NCI-H2227 treated with DMSO at 0.1 percent for 48 hours (cell line): ENCODE results near the gene ABCA9.
"Not testable (repeated sequence)": the region's sequence is repeated elsewhere in the genome, so short reads cannot be mapped to it uniquely, and the experiment has no call there.

ENCODE experiments used
- DNase-seq: peaks from one replicate; lab custom pipeline; 2025; lab: John Stamatoyannopoulos, UW

The ABCA9 gene

DNA sequence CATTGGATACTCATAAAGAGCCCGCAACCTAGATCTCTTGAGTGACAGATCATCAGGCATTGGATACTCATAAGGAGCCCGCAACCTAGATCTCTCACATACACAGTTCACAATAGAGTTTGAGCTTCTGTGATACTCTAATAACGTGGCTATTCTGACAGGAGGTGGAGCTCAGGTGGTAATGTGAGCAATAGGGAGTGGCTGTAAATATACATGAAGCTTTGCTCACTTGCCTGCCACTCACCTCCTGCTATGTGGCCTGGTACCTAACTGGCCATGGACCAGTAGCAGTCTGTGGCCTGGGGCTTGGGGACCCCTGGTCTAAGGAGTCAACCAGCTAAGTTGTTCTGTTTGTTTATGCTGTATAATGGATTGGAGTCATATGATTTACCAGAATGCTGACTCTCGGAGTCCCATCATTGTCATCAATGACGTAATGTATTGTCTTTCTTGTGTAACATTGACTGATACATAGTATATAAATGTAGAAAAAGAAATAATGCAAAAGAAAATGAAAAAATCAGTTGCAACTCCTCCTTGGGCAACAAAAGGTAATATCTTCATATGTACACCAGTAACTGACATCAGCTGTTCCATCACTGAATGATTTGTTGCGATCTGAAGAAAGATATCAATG lies 17.5 kb downstream of the ABCA9 start:
- no peak for DNase-seq

DNA sequence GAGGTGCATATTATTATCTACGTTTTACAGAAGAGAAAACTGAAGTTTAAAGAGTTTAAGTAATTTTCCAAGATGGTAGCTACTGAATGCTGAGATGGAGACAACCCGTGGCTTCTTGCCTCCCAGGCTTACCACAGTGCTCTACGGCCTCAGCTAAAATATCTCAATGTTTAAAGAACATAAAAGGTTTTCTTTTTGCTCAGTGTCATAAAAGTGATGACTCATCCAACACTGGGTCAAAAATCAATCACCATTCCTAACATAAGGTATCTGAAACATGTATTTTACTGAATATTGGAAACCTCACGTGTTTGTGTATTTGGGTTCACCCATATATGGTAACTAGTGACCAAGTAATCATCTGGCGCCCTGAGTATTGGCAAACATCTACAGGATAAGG lies 18.4 kb downstream of the ABCA9 start:
- DNase-seq, result no peak

DNA sequence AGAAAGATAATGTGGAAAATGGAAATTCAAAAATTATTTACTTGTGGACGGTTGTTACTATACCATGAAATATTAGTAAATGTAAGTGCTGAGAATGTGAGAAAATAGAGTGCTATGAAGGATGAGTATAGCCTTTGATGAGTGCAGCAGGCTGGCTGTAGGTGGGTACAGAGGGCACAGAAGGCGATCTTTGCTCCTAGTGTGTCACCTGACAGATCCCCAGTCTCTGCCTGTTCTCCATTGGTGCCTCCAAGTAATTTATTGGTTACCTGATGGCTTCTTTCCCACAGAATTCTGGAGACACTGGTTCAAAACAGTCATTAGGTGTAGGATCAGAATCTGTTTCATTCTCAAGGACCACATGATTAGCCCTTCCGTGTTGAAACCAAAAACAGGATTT lies 28.9 kb downstream of the ABCA9 start:
- DNase-seq, result no peak

- no peak for DNase-seq
Measured at GRCh38 chr17:69030169-69030568, 30.6 kb downstream of the ABCA9 start.

DNA sequence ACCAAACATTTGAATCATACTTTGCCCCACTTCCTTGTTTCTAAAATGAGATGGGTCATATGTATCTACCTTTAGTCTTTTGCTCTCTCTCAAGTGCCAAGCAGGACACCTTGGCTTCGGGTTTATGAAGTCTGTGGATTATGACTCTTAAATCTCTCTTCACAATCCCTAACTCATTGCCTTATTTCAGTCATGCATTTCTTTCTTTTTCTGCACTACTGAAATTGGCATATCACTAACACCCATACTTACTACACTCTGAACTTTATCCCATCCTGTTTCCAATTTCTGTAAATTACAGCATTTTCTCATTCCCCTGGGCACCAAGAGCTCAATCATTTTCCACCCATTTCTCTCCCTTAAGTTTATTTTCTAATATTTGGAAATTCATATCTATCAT lies 42.0 kb downstream of the ABCA9 start:
- DNase-seq, result no peak

DNA sequence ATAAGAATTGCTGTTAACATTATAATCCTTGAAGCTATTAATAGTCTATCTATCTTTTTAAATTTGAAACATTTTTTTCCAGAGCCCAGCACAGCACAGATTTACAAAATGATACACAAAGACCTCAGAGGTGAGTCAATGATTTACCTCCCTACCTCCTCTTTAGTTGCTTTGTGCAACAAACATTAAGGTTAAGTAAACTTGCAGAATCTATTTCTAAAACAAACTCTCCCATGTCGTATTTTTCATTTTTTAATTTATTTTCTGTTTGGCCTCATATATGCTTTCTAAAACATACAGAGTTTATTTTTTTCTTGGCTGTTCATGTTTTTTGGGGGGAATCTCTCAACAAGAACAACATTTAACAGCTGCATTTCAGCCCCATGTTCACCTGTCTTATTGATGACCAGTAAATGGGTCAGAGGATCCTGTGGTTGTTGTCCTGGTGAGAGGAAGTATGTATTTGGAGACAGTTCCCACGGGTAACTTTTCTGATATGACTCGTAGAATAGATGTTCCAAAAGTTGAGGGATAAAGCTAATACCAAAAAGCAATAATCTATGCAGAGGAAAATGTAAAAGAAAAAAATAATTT lies 42.6 kb downstream of the ABCA9 start:
- DNase-seq, result no peak

- DNase-seq, result no peak
Measured at GRCh38 chr17:69015631-69016030, 45.1 kb downstream of the ABCA9 start.

GRCh38 chr17:69012895-69013805 lies 47.6 kb downstream of the ABCA9 start:
- no peak for DNase-seq

DNA sequence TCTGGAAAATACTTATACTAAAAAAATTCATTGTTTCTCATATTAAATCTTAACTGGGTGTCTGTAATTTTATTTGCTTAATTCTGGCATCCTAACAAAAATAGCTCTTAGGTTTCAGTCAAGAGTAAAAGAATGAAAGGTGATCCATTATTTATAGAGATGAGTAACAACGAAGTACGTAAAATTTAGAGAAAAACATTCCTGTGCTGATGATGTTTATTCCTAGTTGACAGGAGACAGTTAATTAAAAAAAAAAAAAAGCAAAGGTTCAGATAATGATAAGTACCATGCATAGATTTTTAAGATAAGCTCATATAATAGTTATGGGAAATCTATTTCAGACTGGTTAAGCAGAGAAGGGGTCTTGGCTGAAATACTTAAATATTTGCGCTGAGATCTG lies 50.8 kb downstream of the ABCA9 start:
- DNase-seq, result no peak

DNA sequence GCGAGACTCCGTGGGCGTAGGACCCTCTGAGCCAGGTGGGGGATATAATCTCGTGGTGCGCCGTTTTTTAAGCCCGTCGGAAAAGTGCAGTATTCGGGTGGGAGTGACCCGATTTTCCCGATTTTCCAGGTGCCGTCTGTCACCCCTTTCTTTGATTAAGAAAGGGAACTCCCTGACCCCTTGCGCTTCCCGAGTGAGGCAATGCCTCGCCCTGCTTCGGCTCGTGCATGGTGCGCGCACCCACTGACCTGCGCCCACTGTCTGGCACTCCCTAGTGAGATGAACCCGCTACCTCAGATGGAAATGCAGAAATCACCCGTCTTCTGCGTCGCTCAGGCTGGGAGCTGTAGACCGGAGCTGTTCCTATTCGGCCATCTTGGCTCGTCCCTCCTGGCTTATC lies 56.0 kb downstream of the ABCA9 start:
- DNase-seq, result not testable (repeated sequence)

DNA sequence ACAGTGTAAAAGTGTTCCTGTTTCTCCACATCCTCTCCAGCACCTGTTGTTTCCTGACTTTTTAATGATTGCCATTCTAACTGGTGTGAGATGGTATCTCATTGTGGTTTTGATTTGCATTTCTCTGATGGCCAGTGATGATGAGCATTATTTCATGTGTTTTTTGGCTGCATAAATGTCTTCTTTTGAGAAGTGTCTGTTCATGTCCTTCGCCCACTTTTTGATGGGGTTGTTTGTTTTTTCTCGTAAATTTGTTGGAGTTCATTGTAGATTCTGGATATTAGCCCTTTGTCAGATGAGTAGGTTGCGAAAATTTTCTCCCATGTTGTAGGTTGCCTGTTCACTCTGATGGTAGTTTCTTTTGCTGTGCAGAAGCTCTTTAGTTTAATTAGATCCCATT lies 61.0 kb downstream of the ABCA9 start:
- not testable (repeated sequence) for DNase-seq

DNA sequence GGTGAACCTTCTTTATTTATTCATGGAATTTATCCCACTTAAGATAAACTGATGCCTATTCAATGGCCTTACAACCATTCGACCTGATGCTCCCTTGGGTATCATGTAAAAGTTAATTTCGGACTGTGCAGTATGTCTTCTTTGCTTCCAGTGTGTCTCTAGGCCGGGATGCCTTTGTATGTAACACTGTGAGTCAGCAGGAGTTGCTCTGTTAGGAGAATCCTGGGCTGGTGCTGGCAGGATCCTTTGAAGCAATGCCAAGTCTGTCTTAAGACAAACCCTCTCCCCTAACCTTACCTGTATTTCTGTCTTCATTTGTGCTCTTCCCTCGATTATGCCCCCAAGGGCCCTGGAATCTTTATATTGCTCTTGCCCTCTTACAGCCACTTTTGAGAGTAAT lies 67.6 kb downstream of the ABCA9 start:
- DNase-seq, result no peak

DNA sequence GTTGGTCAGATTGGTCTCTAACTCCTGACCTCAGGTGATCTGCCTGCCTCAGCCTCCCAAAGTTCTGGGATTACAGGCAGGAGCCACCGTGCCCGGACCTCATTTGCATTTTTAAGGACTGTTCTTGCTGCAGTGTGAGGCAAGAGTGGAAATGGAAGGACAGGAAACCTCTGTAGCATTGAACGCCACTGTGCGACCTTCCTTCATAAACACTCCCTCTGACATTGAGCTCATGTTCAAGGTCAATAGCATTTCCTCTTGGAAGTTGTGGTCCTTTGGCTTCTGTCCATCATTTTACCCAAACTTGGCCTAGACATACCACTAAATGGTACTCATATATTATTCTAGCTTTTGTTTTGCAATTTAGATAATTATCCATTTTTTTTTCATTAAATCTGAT lies 72.8 kb downstream of the ABCA9 start:
- DNase-seq, result no peak

- DNase-seq, result no peak
Measured at GRCh38 chr17:68981288-68981687, 79.4 kb downstream of the ABCA9 start.

DNA sequence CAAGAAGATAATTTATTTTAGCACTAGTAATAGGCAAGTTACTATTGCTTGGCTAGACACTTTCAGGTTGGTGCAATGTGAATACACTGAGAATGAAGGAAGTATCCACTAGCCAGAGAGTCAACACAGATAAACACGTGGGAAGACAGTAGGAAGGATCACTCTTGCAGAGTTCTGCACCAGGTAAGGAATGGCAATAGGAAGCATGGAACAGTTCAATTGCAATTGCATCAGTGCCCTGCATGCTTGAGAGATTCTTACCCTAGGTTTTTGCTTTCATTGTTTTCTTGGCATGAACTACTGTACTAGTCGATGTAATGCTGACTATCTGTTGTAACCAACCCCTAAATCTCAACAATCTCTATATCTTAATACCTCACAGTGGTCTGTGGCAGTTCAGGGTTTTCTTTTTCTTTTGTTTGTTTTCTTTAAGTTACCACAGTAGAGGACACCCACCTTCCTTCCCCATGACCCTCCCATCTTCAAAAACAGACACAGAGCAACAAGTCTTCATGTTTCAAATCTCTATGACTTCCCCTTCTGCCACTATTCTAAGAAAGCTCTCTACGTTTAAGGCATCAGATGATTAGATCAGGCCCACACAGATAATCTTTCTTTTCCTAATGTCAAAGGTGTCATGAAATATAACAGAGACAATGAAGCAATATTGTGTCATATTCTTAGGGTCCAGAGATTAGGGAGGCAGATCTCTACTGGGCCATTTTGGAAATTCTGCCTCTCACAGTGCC lies 87.5 kb downstream of the ABCA9 start:
- DNase-seq, result no peak

- DNase-seq, result no peak
Measured at GRCh38 chr17:68972119-68972704, 88.5 kb downstream of the ABCA9 start.

DNA sequence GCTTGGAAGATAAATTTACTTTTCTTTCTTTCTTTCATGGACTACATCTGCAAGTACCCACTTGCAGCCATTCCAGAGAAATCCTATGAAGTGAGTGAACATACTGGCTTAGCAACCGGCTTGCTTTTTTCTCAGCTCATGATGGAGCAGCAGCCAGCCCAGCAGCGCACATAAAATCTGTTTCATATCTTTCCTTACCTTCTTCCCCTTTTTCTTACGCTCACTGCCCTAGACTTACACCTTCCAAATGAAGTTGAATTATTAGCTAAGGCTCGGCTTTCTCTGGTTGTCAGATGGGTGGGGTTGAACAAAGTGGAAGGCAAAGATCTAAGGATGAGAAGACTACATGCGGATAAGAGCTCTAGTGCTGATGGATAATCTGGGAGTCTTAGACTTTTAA lies 91.6 kb downstream of the ABCA9 start:
- DNase-seq, result no peak

DNA sequence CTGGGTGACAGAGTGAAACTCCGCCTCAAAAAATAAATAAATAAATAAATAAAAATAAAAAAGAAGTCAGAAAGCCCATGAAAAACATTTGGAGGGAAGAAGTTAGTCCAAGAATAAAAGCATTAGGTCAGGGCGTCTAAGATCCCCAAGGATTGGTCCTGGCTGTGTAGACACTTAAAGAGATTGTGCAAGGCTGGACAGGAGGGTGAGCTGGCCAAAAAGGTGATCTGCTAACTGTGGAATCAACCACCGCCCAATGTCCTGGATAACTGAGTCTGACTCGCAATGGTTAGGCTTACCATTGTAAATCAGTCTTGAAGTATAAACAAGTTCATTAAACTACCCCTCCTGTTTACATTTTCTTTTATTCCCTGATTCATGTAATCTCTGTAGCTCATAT lies 96.8 kb downstream of the ABCA9 start:
- DNase-seq, result no peak

GRCh38 chr17:68961214-68961882 lies 99.4 kb downstream of the ABCA9 start:
- no peak for DNase-seq

DNA sequence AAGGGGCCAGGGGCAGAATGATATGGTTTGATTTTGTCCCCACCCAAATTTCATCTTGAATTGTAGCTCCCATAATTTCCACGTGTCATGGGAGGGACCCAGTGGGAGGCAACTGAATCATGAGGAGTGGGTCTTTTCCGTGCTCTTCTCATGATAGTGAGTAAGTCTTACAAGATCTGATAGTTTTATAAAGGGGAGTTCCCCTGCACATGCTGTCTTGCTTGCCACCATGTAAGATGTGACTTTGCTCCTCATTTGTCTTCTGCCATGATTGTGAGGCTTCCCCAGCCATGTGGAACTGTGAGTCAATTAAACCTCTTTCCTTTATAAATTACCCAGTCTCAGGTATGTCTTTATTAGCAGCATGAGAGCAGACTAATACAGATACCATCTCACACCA lies 101.6 kb downstream of the ABCA9 start:
- not testable (repeated sequence) for DNase-seq

DNA sequence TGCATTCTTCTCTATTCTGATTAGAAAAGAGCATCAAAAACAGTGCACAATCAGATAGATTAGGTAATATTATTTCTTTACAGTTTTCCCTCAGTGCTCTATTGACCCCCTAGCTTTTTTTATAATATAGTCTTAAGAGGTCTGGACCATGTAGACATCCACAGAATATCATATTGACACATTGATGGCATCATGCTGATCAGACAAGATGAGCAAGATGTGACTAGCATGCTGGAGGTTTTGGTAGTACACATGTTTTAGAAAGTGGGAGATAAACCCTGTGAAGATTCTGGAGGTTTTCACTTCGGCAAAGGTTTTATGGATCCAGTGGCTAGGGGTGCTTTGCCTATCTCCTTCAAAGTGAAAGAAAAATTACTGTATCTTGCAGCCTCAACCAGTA lies 102.8 kb downstream of the ABCA9 start:
- no peak for DNase-seq
